ENCODE data around the gene ZNF124. TPM values are rescaled to one million over a fixed set of nuclear protein-coding genes. Genes with fewer than 3 reads are reported as not detected.

Gene ZNF124
- polyA plus RNA-seq, 1 of the 3 experiments (the other 2 are of a cell fraction) = 2.7 TPM

- no peak for TF ChIP-seq RFX5 (IDR thresholded peaks at IDR 0.05; ENCODE audit: low read length)
- TF ChIP-seq MEF2A (IDR thresholded peaks at IDR 0.05; ENCODE audit: borderline replicate concordance, low read depth) = no peak
- no peak for TF ChIP-seq RCOR1 (IDR thresholded peaks at IDR 0.05; ENCODE audit: low read length)
- no peak for TF ChIP-seq RXRA (IDR thresholded peaks at IDR 0.05; ENCODE audit: borderline replicate concordance, low read depth)
- TF ChIP-seq SMC3 (IDR thresholded peaks at IDR 0.05; ENCODE audit: low read depth, low read length) = peak; percentile 11; the same call in 1 of the 2 replicates
- no peak for TF ChIP-seq PBX3 (IDR thresholded peaks at IDR 0.05)
These were observed 52.8 kb downstream of the ZNF124 start (continued) for GRCh38 chr1:247118946-247119446.

GRCh38 chr1:247115545-247115944 lies 56.3 kb downstream of the ZNF124 start:
- ChIA-PET POLR2A (no interaction called here), CTCF (no interaction called here)
- Histone ChIP-seq H3K9me2 (no peaks in the 10 kb centered on the region), H3K4me3 (ENCODE audit: low read depth in 2 of 2, low read length in 1 of 2) (no peak overlapping the region), H3F3A (replicated peaks; ENCODE audit: insufficient read depth) (peaks cover 9% of the 10 kb centered on the region), H3K36me3 (replicated peaks in 1 of 2; ENCODE audit: control insufficient read depth in 1 of 2, insufficient read depth in 2 of 2, low read length in 1 of 2) (no peaks in the 10 kb centered on the region), H3K9ac (no peak overlapping the region), H3K27me3 (ENCODE audit: insufficient read depth) (no peaks in the 10 kb centered on the region), H2AFZ (ENCODE audit: low read depth) (no peak overlapping the region), H4K20me1 (ENCODE audit: insufficient read depth) (no peaks in the 10 kb centered on the region), H3K27ac (ENCODE audit: low read depth in 2 of 2, low read length in 1 of 2) (no peak overlapping the region), H3K4me1 (ENCODE audit: control insufficient read depth in 1 of 2, insufficient read depth in 2 of 2, low read depth in 1 of 2, low read length in 1 of 2) (peaks cover 0 to 21% of the 10 kb centered on the region in 2 experiments; a peak in 1 of 4 replicates), H3K79me2 (ENCODE audit: insufficient read depth) (no peaks in the 10 kb centered on the region), H3K4me2 (no peak overlapping the region), H3K9me3 (no peaks in the 10 kb centered on the region)
- WGBS (ENCODE audit: low lambda C conversion rate) = 49% methylated on average over 8 of the region's 12 CpGs
- TF ChIP-seq NFIC (IDR thresholded peaks at IDR 0.05; ENCODE audit: borderline replicate concordance) = no peak
- TF ChIP-seq EZH2phosphoT487 (IDR thresholded peaks at IDR 0.05; ENCODE audit: borderline replicate concordance, low read depth) = no peak
- TF ChIP-seq SIN3A (IDR thresholded peaks at IDR 0.05; ENCODE audit: borderline replicate concordance, low read depth, low read length) = no peak
- TF ChIP-seq TAF1 (IDR thresholded peaks at IDR 0.05; ENCODE audit: borderline replicate concordance, low read depth, low read length) = no peak
- no peak for TF ChIP-seq POLR2AphosphoS5 (IDR thresholded peaks at IDR 0.05; ENCODE audit: low read depth, low read length)
- TF ChIP-seq JUND (IDR thresholded peaks at IDR 0.05) = no peak
- no peak for TF ChIP-seq IRF3 (IDR thresholded peaks at IDR 0.05; ENCODE audit: low read depth, low read length)
- no peak for TF ChIP-seq ELF1 (IDR thresholded peaks at IDR 0.05)
- TF ChIP-seq FOXM1 (IDR thresholded peaks at IDR 0.05; ENCODE audit: low read depth) = no peak
- no peak for TF ChIP-seq USF1 (IDR thresholded peaks at IDR 0.05; ENCODE audit: borderline replicate concordance, low read depth)
- no peak for TF ChIP-seq TEAD4 (IDR thresholded peaks at IDR 0.05; ENCODE audit: borderline replicate concordance, insufficient read depth)
- TF ChIP-seq MXI1 (IDR thresholded peaks at IDR 0.05; ENCODE audit: low read depth, low read length) = no peak
- peak; percentile 19 for DNase-seq

Measured in SK-N-SH (cell line).